ENCODE results near the gene AIP. TPM values are rescaled to one million over a fixed set of nuclear protein-coding genes. Genes with fewer than 3 reads are reported as not detected.

AIP gene
- polyA plus RNA-seq, 3 donors = 76.7 to 132 (median 99.3) TPM

- peak overlapping the region; percentile 73 to 87 for H3K4me3 Mint-ChIP-seq
- peaks cover 40% of the 10 kb centered on the region for H3K79me2 ChIP-seq (ENCODE audit: insufficient read depth, low read length)
- H3K27ac ChIP-seq (ENCODE audit: low read depth in 1 of 2, low read length in 2 of 2) = peak overlapping the region; percentile 71 to 93
- H3K27me3 ChIP-seq (ENCODE audit: control insufficient read depth in 2 of 2, insufficient read depth in 2 of 2, low read length in 2 of 2) = peaks cover 0 to 13% of the 10 kb centered on the region in 2 donors
- TF ChIP-seq CTCF (IDR thresholded peaks at IDR 0.05) = no peak
- H3K4me1 ChIP-seq (ENCODE audit: control insufficient read depth in 1 of 2, insufficient read depth in 2 of 2, low read length in 2 of 2) = peaks cover 46 to 54% of the 10 kb centered on the region in 2 donors
- intact Hi-C loops (cut with micrococcal nuclease) = loop anchor here (2.0 to 10.0 kb wide), 4 partner anchors 80 to 233 kb away; partner anchors contain the start of genes POLD4 (in 1 of the 2) and RPS6KB2 (in 1 of the 2)
- H3K4me2 ChIP-seq (replicated peaks; ENCODE audit: extremely low read depth, low read length, poor library complexity, severe bottlenecking) = peak overlapping the region; percentile 97
- H3K36me3 Mint-ChIP-seq = peaks cover 14 to 27% of the 10 kb centered on the region in 2 donors
- H3K27me3 Mint-ChIP-seq (ENCODE audit: low read depth in 3 of 3) = peaks cover 5 to 16% (median 7%) of the 10 kb centered on the region in 3 donors
- peak overlapping the region; percentile 95 for H3K9ac ChIP-seq (ENCODE audit: insufficient read depth, low read length, poor library complexity, severe bottlenecking)
- H3K9me3 ChIP-seq (replicated peaks in 1 of 2; ENCODE audit: control insufficient read depth in 1 of 2, insufficient read depth in 1 of 2, low read length in 2 of 2) = no peaks in the 10 kb centered on the region
- WGBS (ENCODE audit: insufficient coverage) = 35% methylated on average over 32 of the region's 33 CpGs
- H4K20me1 ChIP-seq (ENCODE audit: insufficient read depth, low read length) = peaks cover 38% of the 10 kb centered on the region
- H3K4me3 ChIP-seq (replicated peaks in 1 of 3; ENCODE audit: low read depth in 2 of 3, low read length in 3 of 3) = peak overlapping the region; percentile 26 to 83 (median 69)
- peaks cover 33% of the 10 kb centered on the region for H3K4me1 Mint-ChIP-seq
- H3K36me3 ChIP-seq (replicated peaks in 1 of 2; ENCODE audit: control insufficient read depth in 1 of 2, insufficient read depth in 2 of 2, low read length in 2 of 2) = peaks cover 8 to 9% of the 10 kb centered on the region in 2 donors
- H2AFZ ChIP-seq (ENCODE audit: insufficient read depth, low read depth, low read length, poor library complexity, severe bottlenecking) = peak overlapping the region; percentile 86
- peaks cover 0 to 1% (median 0%) of the 10 kb centered on the region in 7 donors for H3K9me3 Mint-ChIP-seq
- peak overlapping the region; percentile 88 to 98 (median 95) for H3K27ac Mint-ChIP-seq
- DNase-seq = no peak
Measured at GRCh38 chr11:67507242-67507863, 24.5 kb downstream of the AIP start.

GRCh38 chr11:67507864-67508485 is 25.1 kb downstream of the AIP start, which contains the start of gene CDK2AP2:
CDK2AP2 (minus strand) TSS chr11:67508162; CDS start chr11:67508082, 80 bp downstream.
- 0% methylated on average over 56 of the region's 57 CpGs for WGBS (ENCODE audit: insufficient coverage)
- Histone ChIP-seq H3K27me3 (ENCODE audit: control insufficient read depth in 2 of 2, insufficient read depth in 2 of 2, low read length in 2 of 2) (peaks cover 0 to 13% of the 10 kb centered on the region in 2 donors), H3K9me3 (replicated peaks in 1 of 2; ENCODE audit: control insufficient read depth in 1 of 2, insufficient read depth in 1 of 2, low read length in 2 of 2) (no peaks in the 10 kb centered on the region), H4K20me1 (ENCODE audit: insufficient read depth, low read length) (peaks cover 32% of the 10 kb centered on the region), H3K27ac (ENCODE audit: low read depth in 1 of 2, low read length in 2 of 2) (peak within 1 kb of the TSS; percentile 82 to 93), H3K4me3 (replicated peaks in 1 of 3; ENCODE audit: low read depth in 2 of 3, low read length in 3 of 3) (peak within 1 kb of the TSS; percentile 49 to 83 (median 69)), H3K79me2 (ENCODE audit: insufficient read depth, low read length) (peaks cover 34% of the 10 kb centered on the region), H3K4me2 (replicated peaks; ENCODE audit: extremely low read depth, low read length, poor library complexity, severe bottlenecking) (peak within 1 kb of the TSS; percentile 97), H3K4me1 (ENCODE audit: control insufficient read depth in 1 of 2, insufficient read depth in 2 of 2, low read length in 2 of 2) (peaks cover 46 to 53% of the 10 kb centered on the region in 2 donors), H3K36me3 (replicated peaks in 1 of 2; ENCODE audit: control insufficient read depth in 1 of 2, insufficient read depth in 2 of 2, low read length in 2 of 2) (peaks cover 2 to 4% of the 10 kb centered on the region in 2 donors), H3K9ac (ENCODE audit: insufficient read depth, low read length, poor library complexity, severe bottlenecking) (peak within 1 kb of the TSS; percentile 95), H2AFZ (ENCODE audit: insufficient read depth, low read depth, low read length, poor library complexity, severe bottlenecking) (peak within 1 kb of the TSS; percentile 86)
- peaks cover 5 to 17% (median 11%) of the 10 kb centered on the region in 3 donors for H3K27me3 Mint-ChIP-seq (ENCODE audit: low read depth in 3 of 3)
- peak; percentile 99 for DNase-seq
- H3K4me1 Mint-ChIP-seq = peaks cover 30% of the 10 kb centered on the region
- peaks cover 0 to 1% (median 0%) of the 10 kb centered on the region in 7 donors for H3K9me3 Mint-ChIP-seq
- intact Hi-C loops (cut with micrococcal nuclease) = loop anchor here (2.0 to 10.0 kb wide), 4 partner anchors 81 to 233 kb away; partner anchors contain the start of genes POLD4 (in 1 of the 2) and RPS6KB2 (in 1 of the 2)
- peaks cover 8 to 20% of the 10 kb centered on the region in 2 donors for H3K36me3 Mint-ChIP-seq
- peak within 1 kb of the TSS; percentile 88 to 98 (median 95) for H3K27ac Mint-ChIP-seq
- no peak for TF ChIP-seq CTCF (IDR thresholded peaks at IDR 0.05)
- peak within 1 kb of the TSS; percentile 78 to 87 for H3K4me3 Mint-ChIP-seq
